Measurements from ENCODE around the gene RNF144B. TPM values are rescaled to one million over a fixed set of nuclear protein-coding genes. Genes with fewer than 3 reads are reported as not detected.

RNF144B gene
- total RNA-seq, 3 donors from 2014 or later, result 24.3 to 37.0 (median 24.8) TPM

- no peak overlapping the region for H3K27ac ChIP-seq
- no peaks in the 10 kb centered on the region for H3K36me3 ChIP-seq
- no peaks in the 10 kb centered on the region for H3K27me3 ChIP-seq
- no peaks in the 10 kb centered on the region for H3K9me3 ChIP-seq
- no peak overlapping the region for H3K4me3 ChIP-seq
- DNase-seq (ENCODE audit: low spot score in 2 of 2), result no peak
- TF ChIP-seq, protein P1, sequence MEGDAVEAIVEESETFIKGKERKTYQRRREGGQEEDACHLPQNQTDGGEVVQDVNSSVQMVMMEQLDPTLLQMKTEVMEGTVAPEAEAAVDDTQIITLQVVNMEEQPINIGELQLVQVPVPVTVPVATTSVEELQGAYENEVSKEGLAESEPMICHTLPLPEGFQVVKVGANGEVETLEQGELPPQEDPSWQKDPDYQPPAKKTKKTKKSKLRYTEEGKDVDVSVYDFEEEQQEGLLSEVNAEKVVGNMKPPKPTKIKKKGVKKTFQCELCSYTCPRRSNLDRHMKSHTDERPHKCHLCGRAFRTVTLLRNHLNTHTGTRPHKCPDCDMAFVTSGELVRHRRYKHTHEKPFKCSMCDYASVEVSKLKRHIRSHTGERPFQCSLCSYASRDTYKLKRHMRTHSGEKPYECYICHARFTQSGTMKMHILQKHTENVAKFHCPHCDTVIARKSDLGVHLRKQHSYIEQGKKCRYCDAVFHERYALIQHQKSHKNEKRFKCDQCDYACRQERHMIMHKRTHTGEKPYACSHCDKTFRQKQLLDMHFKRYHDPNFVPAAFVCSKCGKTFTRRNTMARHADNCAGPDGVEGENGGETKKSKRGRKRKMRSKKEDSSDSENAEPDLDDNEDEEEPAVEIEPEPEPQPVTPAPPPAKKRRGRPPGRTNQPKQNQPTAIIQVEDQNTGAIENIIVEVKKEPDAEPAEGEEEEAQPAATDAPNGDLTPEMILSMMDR (IDR thresholded peaks at IDR 0.05), result no peak
- no peak for TF ChIP-seq POLR2AphosphoS5 (IDR thresholded peaks at IDR 0.05)
- no peak for TF ChIP-seq POLR2A (IDR thresholded peaks at IDR 0.05)
- intact Hi-C loops (cut with DNase I; ENCODE audit: low total_unique reads), result no loop called here
- H3K4me1 ChIP-seq, result no peaks in the 10 kb centered on the region
Measured at GRCh38 chr6:18439581-18439980, 52.4 kb downstream of the RNF144B start.

DNA sequence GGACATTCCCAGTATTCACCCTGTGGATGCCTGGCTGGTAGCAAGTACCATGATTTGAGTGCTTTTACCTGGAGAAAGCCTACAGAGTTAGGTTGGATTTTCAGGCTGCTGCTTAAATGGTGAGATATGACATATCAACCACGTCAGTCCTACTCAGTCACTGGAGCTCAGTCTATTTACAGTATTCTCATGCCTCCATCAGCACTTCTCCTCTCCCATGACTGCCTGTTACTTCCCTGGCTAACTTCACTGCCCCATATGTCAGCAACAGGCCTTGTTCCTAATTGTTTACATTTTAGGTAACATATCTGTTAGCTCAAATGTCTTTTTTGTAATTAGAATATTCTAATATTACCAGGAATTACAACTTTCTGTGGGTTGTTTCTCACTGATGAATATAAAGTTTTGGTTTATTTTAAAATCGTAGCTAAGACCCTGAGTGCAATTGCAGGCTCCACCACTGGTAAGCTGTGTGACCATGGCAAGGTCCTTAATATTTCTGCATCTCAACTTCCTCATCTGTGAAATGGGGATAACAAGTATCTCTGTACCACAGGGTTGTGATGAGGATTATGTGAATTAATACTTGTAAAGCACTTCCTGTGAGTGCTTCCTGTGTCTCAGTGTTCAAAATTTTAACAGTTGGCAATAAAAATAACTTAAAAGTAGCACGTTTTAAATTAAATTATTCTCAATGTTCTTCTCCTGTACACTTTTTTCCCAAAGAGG, 54.3 kb downstream of the RNF144B start:
- H3K4me1 ChIP-seq, result no peaks in the 10 kb centered on the region
- H3K36me3 ChIP-seq, result no peaks in the 10 kb centered on the region
- intact Hi-C loops (cut with DNase I; ENCODE audit: low total_unique reads), result no loop called here
- no peak overlapping the region for H3K4me3 ChIP-seq
- H3K9me3 ChIP-seq, result no peaks in the 10 kb centered on the region
- no peaks in the 10 kb centered on the region for H3K27me3 ChIP-seq
- DNase-seq (ENCODE audit: low spot score in 2 of 2), result no peak
- no peak overlapping the region for H3K27ac ChIP-seq
- TF ChIP-seq POLR2A (IDR thresholded peaks at IDR 0.05), result no peak
- TF ChIP-seq POLR2AphosphoS5 (IDR thresholded peaks at IDR 0.05), result no peak
- TF ChIP-seq, protein P1 (IDR thresholded peaks at IDR 0.05), result no peak

GRCh38 chr6:18444111-18444510, 57.0 kb downstream of the RNF144B start:
- TF ChIP-seq, protein P1 (IDR thresholded peaks at IDR 0.05), result no peak
- TF ChIP-seq POLR2A (IDR thresholded peaks at IDR 0.05), result no peak
- no peak for TF ChIP-seq POLR2AphosphoS5 (IDR thresholded peaks at IDR 0.05)
- intact Hi-C loops (cut with DNase I; ENCODE audit: low total_unique reads), result no loop called here
- Histone ChIP-seq H3K9me3 (no peaks in the 10 kb centered on the region), H3K4me3 (no peak overlapping the region), H3K4me1 (no peaks in the 10 kb centered on the region), H3K27me3 (no peaks in the 10 kb centered on the region), H3K27ac (no peak overlapping the region), H3K36me3 (no peaks in the 10 kb centered on the region)
- DNase-seq (ENCODE audit: low spot score in 2 of 2), result no peak

GRCh38 chr6:18445228-18445627, 58.1 kb downstream of the RNF144B start:
- H3K4me1 ChIP-seq, result no peaks in the 10 kb centered on the region
- DNase-seq (ENCODE audit: low spot score in 2 of 2), result no peak
- no peak for TF ChIP-seq POLR2A (IDR thresholded peaks at IDR 0.05)
- TF ChIP-seq, protein P1 (IDR thresholded peaks at IDR 0.05), result no peak
- TF ChIP-seq POLR2AphosphoS5 (IDR thresholded peaks at IDR 0.05), result no peak

GRCh38 chr6:18446771-18447170, 59.6 kb downstream of the RNF144B start:
- Histone ChIP-seq H3K9me3 (no peaks in the 10 kb centered on the region), H3K27me3 (no peaks in the 10 kb centered on the region), H3K36me3 (no peaks in the 10 kb centered on the region), H3K4me3 (no peak overlapping the region), H3K4me1 (no peaks in the 10 kb centered on the region), H3K27ac (no peak overlapping the region)
- DNase-seq (ENCODE audit: low spot score in 2 of 2), result no peak
- no peak for TF ChIP-seq POLR2A (IDR thresholded peaks at IDR 0.05)
- TF ChIP-seq POLR2AphosphoS5 (IDR thresholded peaks at IDR 0.05), result no peak
- intact Hi-C loops (cut with DNase I; ENCODE audit: low total_unique reads), result no loop called here

More at GRCh38 chr6:18445228-18445627, 58.1 kb downstream of the RNF144B start:
- intact Hi-C loops (cut with DNase I; ENCODE audit: low total_unique reads), result no loop called here
- Histone ChIP-seq H3K4me3 (no peak overlapping the region), H3K27ac (no peak overlapping the region), H3K9me3 (no peaks in the 10 kb centered on the region), H3K36me3 (no peaks in the 10 kb centered on the region), H3K27me3 (no peaks in the 10 kb centered on the region)
